Measurements from ENCODE around the gene MPI.

MPI gene, protein sequence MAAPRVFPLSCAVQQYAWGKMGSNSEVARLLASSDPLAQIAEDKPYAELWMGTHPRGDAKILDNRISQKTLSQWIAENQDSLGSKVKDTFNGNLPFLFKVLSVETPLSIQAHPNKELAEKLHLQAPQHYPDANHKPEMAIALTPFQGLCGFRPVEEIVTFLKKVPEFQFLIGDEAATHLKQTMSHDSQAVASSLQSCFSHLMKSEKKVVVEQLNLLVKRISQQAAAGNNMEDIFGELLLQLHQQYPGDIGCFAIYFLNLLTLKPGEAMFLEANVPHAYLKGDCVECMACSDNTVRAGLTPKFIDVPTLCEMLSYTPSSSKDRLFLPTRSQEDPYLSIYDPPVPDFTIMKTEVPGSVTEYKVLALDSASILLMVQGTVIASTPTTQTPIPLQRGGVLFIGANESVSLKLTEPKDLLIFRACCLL

DNA sequence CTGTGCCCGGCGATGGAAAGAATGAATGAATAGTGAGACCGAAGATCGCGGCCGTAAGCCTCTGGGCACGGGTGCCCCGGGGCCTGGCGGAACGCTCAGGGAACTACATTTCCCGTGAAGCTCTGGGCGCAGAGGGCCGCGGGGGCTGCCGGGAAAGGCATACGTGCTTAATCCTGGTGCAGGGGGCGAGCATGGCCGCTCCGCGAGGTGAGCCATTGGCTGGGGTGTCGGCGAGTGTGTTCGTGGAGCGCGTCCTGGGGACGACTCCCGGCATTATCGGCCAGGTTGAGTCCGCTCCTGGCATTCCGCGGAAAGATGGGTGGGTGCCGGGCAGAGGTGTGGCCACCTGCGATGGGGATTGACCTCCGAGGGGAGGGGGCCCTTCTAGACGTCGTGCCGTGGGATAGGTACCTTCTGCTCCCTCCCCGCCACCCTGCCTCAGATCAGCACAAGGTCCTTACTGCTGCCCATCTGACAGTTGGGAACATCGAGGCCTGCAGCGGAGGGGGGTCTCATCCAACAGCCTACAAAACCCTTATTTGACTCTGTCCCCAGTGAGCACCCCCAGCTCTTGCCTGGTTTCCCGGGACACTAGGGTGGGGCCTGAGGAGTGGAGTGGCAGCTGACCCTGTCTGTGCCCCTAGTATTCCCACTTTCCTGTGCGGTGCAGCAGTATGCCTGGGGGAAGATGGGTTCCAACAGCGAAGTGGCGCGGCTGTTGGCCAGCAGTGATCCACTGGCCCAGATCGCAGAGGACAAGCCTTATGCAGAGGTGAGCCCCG is at the start of gene MPI:
MPI (plus strand) TSS at position 160 of the 782 bp plus-strand sequence; CDS start at position 192, 32 bp downstream.
- DNase-seq (ENCODE audit: low spot score) = peak; percentile 90

DNA sequence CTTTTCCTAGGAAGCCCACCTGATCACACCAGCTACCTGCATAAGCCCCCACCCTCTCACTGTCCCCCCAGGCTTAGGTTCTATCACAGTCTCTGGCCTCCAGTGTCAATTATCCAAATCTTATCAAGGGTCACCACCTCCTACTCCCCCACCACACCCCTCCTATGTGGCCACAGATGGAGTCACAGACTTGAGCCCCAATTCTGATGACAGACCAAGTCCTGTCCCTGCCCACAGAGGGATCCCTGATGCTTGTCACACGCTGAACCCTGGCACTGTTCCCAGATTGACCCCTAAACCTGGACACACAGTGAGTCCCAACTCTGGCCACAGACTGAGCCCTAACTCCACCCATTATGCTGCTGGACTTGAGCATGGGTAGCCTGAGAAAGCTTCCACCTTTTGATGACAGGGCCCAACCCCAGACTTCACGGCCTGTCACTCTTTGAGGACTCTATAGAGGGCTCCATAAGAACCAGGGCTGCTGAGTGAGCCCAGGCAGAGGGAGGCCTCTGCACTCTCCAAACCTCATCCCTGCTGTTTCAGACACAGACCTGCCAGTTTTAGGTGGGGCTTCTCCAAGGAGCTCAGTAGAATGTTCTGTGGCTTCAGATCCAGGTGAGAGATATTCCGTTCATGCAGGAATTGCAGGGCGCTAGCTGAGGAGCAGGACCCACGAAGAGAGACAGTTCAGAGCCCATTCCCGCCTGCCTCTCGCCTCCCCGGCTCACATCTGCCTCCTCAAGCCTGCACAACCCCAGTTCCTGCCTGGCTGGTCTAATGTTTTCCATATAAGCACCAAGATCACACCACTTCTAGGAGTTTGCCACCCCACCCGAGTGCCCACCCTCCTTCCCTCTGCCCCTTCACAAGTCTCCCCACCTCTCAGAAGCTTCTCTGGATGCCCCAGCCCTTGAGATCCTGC is 48.7 kb upstream of the MPI start:
- DNase-seq (ENCODE audit: low spot score) = no peak

DNA sequence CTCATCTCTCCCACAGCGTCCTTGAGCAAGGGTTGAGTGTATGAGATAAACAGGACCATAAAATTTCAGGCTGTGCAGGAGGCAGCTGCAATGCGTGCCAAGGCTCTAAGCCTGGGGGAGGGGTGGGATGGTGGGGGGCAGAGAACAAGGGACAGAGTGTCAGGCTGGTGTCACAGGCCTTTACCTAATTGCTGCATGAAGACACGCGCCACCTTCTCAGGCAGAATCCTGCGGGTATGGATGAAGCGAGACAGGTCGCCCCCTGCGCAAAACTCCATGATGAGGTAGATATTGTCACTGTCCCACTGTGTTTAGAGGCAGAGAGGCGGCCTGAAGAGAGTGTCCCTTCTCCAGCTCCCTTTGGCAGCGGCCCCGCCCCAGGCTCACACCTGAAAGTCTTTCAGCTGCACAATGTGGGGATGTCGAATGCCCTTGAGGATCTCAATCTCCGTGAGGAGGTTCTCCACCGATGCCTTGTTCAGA is 47.9 kb upstream of the MPI start:
- no peak for DNase-seq (ENCODE audit: low spot score)

DNA sequence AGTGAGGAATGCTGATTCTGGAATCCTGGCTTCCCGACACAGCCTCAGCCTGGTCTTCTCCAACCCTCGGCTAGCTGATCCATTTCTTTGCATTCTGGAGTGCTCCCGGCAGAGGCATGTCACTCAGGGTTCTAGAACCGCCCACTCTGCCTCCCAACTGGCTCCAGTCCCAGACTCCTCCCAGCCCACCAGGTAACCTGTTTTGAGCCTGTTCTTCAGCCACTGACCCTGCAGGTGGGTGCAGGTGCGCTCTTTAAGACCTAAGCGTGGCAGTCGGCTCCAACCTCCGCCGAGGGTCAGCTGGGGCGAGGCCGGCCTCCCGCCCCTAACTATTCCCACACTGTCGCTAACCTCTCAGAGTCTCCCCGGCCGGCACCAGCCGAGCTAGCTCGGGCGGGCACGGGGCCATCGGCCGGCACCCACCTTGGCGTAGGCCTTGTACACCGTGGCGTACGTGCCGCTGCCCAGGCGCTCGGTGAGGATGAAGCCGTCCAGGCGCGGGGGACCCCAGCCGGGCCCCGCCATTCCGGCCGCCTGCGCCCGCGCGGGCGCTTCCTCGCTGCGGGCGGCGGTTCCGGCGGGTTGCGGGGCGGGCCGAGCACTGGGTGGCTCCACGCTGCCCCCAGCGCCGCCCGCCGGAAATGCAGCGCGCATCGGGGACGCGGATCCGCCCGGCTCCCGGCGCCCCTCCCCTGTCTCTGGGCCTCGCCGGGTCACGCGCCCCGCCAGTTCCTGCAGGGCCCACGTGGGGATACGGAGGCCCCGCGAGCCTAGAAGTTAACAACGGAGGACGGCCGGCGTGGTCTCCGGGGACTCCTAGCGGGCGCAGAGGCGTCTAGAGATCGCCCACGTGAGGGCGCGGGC is 47.0 kb upstream of the MPI start, which contains the start of gene ULK3:
ULK3 (minus strand) TSS at position 576 of the 864 bp plus-strand sequence; CDS start at position 525, 51 bp downstream.
- peak; percentile 93 for DNase-seq (ENCODE audit: low spot score)

DNA sequence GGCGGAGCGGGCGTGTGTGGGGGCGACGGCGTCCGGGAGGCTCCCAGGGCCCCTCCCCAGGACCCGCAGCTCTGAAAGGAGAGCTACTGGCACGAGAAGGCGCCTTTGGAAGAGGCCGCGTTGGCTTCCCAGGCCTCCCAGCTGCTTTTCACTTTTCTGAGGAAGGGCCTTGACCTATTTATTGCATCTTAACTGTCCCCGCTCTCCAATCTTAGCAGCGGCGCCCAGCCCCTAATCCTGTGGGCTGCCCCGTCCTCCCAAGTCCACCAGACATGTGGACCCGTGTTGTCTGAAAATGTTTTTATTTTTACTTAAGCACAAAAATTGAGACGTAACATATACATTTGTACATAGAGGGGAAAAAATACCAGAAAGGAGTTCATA is 46.4 kb upstream of the MPI start:
- DNase-seq (ENCODE audit: low spot score) = no peak

DNA sequence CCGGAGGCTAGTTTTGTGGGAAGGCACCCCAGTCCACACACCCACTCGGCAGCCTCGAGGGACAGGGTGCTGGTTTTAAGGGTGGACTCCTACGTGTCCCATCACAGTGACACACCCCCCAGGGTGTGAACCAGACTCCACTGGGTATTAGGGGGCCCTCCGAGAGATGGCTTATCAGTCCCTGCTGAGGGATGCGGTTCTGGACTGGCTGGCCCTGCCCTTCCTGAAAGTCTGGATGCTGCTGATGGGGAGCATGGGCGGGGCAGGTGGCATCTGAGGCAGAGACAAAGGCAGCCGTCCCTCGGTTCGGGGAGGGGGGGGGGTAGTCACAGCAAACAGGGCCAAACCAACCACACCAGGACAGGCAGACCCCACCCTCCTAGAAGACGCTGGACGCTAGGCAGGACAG is 45.9 kb upstream of the MPI start:
- DNase-seq (ENCODE audit: low spot score) = no peak

DNA sequence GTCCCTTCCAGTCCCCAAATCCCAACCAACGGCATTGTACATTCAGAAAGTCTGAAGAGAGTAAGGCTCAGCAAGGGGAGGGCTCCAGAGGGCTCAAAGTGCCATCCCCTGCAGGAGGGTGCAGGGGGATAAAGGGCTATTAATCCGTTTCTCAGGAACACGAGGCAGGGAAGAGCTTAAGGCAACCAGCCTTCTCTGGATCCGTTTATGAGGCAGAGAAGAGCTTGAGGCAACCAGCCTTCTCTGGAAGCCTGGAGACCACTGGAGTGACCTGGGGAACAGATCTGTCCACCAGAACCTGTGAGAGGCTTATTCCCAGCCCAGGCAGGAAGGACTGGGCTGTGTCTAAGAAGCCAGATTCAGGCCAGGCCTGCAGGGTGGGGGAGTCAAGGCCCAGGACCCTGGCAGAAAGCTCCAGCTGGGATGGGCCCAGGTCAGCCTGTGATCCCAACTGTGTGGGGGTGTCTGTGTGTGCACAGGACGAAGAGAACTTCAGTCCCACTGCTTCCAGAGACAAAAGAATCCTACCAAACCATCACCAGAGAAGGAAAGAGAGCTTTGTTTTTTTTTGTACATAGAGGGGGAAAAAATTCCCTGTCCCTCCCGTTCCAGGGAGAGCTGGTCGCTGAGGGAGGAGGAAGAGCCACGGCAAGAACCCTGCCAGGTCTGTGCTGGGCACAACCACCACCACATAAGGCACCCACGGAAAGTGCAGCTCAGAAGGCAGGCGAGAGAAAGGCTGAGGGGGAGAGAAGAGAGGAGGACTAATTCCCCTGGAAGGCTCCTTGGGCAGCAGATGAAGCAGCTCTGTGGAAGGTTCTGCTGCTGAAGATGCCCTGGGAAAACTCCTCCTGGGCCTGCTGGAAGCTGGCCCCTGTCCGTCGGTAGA is 45.3 kb upstream of the MPI start:
- DNase-seq (ENCODE audit: low spot score) = no peak

DNA sequence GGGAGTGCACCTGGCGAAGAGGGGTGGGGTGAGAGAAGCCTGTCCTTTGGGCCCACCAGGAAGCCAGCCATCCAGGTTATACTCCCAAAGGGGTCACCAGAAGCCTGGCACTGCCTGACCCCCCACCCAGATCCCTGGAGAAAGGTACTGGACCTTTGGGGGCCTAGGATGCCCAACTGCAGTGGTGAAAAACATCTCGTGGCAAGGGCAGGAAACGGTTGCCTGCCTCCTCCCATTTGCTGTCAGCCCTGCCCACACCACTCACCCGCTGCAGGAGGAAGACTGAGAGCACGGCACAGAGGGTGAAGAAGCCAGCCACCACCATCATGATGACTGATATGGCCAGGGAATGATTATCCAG is 44.7 kb upstream of the MPI start:
- no peak for DNase-seq (ENCODE audit: low spot score)

DNA sequence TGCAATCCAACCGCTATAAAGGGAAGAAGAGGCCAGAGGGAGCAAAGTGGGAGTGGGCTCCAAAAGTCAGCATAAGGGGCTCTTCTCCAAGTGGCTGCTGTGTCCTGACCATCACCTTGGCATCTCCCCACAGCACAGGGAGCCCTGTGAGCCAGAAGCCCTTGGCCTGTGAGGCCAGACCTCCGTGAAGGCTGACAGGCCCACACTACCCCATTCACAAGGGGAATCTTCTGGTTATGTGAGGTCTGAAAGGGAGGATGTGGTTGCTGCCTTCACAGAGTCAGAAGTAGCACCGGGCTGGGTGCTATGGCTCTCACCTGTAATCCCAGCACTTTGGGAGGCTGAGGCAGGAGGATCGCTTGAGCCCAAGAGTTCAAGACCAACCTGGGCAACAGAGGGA is 44.3 kb upstream of the MPI start:
- no peak for DNase-seq (ENCODE audit: low spot score)

DNA sequence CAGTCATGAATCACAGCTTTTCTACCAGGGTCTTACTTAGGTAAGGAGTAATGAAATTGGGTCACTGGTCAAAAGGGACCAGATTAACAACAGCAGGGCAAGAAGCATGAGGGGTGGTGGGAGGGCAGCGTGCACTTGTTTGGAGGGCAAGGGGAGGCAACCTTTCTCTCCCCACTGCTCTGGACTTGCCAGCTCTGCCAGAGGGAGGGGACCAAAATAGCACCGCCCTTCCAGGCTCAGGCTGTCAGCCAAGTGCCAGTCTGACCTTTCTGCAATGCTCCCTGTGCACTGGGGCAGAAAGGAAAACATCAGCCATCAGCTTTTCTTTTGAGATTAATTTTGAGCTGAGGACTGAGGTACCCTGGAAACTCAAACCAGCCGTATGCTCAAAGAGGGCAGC is 42.4 kb upstream of the MPI start:
- peak; percentile 54 for DNase-seq (ENCODE audit: low spot score)

DNA sequence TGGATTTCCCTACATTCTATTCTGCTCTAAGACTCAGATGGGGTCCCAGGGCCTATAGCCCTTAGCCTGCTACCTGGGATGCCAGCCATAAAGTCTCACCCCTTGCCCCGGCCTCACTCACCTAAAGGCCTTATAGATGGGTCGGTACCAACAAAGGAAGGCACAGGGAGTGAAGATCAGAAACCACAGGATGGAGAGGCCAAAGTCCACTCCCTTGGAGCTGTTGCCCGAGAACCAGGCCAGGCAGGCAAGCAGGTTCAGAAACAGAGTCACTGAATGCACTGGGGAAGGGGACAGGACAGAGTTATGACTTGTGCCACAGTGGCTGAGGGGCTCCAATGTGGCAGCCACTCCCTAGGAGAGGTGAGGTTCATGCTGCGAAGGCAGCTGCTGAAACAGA is 39.4 kb upstream of the MPI start:
- no peak for DNase-seq (ENCODE audit: low spot score)

DNA sequence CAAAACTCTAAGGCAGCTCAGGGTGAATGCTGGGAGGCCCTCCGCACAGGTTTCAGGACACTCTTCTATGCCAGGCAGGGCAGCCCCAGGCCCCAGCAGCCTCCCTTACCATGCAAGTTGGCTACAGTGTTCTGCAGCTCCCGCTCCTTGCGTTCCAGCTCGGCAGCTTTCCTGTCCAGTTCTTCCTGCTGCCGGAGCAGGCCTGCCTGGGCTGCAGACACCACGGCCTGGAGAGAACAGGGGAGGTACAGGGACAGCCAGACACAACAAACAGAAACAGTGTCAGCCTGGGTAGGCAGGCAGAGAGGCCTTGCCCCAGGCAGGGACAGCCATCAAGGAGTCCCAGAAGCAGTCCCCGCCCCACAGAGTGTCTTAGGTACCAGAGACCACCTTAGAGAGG is 37.9 kb upstream of the MPI start:
- no peak for DNase-seq (ENCODE audit: low spot score)

DNA sequence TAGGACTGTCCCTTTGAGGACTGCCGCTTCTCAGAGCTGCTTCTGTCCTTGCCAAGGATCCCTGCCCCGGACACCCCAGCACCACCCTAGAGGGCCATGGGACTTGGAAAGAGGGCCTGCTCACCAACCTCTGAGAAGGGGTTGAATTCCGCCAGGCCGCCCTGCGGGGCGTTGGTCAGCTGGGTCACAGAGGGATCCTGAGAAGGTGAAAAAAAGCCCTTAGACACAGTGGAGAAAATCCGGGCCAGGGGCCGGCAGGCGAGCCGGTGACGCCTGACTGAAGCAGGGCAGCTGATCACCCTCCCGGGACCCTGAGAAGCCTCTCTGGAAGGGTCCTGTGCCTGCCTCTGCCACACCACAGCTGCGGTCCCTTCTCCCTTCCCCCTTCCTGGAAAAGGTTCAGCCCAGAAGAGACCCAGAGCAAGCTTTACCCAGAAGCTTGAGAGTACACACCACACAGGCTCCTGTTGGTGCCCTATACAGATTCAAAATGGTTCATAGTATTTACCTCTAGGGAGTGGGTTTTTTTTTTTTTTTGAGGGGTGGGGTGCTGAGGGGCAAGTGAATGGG is 35.3 kb upstream of the MPI start:
- no peak for DNase-seq (ENCODE audit: low spot score)

DNA sequence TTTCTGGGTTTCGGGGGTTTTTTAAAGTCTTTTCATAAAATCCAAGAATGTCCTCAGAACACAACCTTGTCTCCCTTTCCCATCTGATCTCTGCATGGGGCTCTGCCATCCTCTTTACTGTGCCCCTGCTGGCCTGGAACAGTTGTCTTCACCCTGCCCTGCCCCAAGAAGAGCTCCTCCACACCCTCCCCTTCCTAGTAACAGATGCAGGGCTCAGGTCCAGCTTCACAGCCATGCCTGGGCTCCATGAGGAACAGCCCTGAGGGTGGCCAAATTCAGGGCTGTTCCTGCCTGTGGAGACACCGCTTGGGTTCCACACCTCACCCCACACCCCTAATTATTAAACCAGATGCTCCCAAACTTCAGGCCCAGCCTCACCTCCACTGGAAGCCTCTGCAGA is 34.0 kb upstream of the MPI start:
- no peak for DNase-seq (ENCODE audit: low spot score)

DNA sequence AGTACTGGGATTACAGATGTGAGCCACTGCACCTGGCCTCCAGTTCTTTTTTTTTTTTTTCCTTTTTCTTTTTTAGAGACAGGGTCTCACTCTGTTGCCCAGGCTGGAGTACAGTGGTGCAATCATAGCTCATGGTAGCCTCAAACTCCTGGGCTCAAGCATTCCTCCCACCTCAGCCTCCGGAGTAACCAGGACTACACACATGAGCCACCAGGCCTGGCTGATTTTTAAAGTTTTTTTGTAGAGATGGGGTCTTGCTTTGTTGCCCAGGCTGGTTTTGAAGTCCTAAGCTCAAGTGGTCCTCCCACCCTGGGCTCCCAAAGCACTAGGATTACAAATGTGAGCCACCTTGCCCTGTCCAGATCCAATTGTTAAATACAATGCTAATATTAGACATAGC is 33.3 kb upstream of the MPI start:
- DNase-seq (ENCODE audit: low spot score) = no peak

DNA sequence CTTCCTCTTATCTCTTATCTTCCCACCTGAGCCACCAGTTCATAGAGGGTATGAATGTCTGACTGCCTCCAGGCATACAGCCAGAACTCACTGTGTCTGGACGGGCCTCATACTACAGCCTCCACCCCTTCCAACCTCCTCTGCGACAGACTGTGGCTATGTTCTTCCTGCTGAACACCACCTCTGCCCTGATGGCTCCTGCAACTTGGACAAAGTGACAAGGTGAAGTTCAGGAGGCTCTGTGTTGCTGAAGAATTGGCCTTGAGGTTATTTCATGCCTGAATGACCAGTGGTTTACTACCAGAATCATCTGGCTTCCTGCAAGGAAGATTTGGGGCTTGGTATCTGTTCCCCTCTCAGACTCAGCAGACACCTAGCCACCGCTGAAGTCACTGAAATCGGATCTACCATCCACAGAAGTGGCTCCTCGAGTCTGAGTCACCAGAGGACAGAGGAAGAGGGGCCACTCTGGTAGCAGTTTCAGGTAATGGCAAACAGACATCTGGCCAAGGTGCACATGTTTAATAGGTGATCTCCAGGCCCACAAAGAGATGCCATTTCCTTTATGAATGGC is 32.7 kb upstream of the MPI start:
- no peak for DNase-seq (ENCODE audit: low spot score)

DNA sequence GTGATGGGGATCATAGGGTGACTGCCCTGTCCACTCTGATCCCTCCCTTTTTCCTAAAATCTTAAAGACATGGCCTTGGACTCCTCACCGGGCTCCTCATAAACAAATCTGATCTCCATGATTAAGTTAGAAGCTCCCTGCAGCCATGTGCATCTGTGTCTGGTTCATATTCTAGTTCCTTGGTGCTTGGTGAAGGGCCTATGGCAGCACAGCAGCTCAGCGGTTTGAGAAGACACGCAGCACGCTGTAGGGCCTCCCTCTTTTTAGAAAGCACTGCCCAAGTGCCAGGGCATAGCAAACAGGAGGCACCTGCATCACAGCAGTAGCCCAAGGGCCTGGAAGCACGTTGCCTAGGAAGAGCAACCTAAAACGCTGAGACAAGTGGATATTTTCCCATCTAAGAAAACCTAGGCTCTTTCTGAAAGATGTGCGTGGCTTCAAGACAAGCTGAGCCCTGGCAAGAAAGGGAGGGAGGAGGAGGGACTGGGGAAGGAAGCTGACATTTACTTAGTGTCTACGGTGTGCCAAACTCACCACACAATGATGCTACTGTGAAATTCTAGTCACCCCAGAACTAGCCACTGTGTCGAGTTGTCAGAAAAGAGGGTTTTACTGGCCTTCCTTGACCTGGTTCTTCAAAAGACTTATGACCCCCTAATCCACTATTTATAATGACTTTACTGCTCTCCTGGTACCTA is 32.0 kb upstream of the MPI start:
- no peak for DNase-seq (ENCODE audit: low spot score)

DNA sequence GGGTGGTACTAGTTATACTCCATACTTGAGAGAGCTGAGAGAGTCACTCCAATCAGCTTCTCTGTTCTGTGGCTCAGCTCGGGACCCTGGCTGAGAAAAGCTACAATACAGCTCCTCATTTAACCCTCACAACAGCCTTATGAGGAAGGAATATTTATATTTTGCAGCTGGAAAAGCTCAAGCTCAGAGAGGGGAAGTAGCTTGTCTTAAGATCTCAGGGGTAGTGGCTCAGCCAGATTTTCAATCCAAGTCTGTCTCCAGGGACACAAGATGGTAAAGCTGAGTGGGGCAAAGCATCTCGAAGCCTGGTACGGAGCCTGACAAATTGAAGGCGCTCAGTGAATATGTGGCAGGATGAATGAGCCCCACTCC is 31.5 kb upstream of the MPI start:
- DNase-seq (ENCODE audit: low spot score) = no peak

Measured in Ammon's horn (tissue), 1 donor.